GM23248 (cell line): ENCODE data around the gene PADI6.

Experiments
- EZH2 ChIP-seq: fragments of 200-600 bp; sonication (generic); IDR thresholded peaks from 2 replicates; pipeline ENCODE4 v1.6.1; 2018; ENCODE audit warnings: antibody characterized with exemption, mild to moderate bottlenecking; ENCODE audit not compliant: insufficient read depth, poor library complexity, severe bottlenecking
- EZH2phosphoT487 ChIP-seq: fragments of 200-600 bp; sonication (generic); IDR thresholded peaks from 2 replicates; pipeline ENCODE4 v1.6.1; 2018; ENCODE audit warnings: antibody characterized with exemption, moderate library complexity, mild to moderate bottlenecking, low read depth; ENCODE audit not compliant: insufficient read depth

DNA sequence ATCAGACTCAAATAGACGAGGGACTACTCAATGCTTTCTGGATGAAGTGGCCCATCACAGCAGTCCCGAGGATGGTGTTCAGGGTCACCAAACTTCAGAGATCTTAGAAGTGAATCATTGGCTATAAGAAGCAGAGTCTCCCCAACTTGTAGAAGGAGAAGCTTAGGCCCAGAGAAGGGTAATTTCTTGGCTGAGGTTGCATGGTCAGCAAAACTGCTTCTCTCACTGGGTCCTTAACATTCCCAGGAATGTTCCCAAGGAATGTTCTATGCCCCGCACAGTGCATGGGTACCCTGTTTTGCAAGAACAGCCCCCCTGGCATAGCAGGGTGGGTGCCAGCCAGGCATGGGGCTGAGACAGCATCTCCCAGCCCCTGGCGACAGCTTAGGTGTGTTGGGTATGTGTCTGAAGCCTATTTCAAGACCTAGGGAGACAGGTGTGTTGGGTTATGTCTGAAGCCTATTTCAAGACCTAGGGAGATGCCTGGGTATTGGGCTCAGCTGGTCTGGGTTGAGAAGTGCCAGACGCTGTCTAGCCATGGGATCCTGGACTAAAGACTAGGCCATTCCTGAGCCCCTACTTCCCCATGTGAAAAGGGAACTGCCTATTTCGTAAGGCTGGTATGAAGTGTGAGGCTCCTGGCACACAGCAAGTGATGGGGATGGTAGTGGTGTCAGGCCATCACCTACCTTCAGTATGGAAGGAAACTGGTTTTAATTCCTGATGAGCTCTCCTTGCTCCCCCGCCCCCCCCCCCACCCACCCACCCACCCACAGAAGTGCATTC is 26.1 kb downstream of the PADI6 start:
- TF ChIP-seq EZH2, result no peak
- no peak for TF ChIP-seq EZH2phosphoT487
